K562 (cell line): ENCODE results near the gene CNPY2. TPM values are rescaled to one million over a fixed set of nuclear protein-coding genes. Genes with fewer than 3 reads are reported as not detected.
"Not testable (repeated sequence)": the region's sequence is repeated elsewhere in the genome, so short reads cannot be mapped to it uniquely, and the experiment has no call there.

ENCODE experiments used
- ATAC-seq: fragments of 200-7000 bp; cut with Tn5 transposase; 3 replicates; pipeline ENCODE4 v1.9.1; 2020; ENCODE audit warnings: moderate library complexity
- BruUV-seq: library from RNA; stranded (reverse); fragments of 400-500 nt; replicated peaks from 2 replicates; lab custom pipeline; 2021; lab: Mats Ljungman, UMichigan
- CTCF ChIA-PET: fragments of 300-600 bp; formaldehyde crosslinking; extraction: SDS; loops from one replicate; lab custom pipeline; 2021; ENCODE audit warnings: low intra/inter-chr PET ratio; lab: Yijun Ruan, JAX
- POLR2A ChIA-PET: fragments of 300-600, 350-650 bp; sonication (Branson Sonifier 250); formaldehyde crosslinking; extraction: SDS; loops from one replicate; lab custom pipeline; 2021; ENCODE audit warnings: antibody characterized with exemption, inconsistent platforms; lab: Yijun Ruan, JAX
- DNase-seq, 4 experiments: peaks; one replicate each; pipeline versions ENCODE4 v3.0.0 to v3.0.0-alpha.2; 2011 to 2018; ENCODE audit warnings: low spot score in 3 of 4, mixed read lengths in 3 of 4; ENCODE audit errors: extremely low read depth in 1 of 4
- FAIRE-seq: peaks from 2 replicates; lab custom pipeline; 2011; peaks lifted over from hg19 to GRCh38; lab: Jason Lieb, UNC
- H2AFZ ChIP-seq: 2 replicates; pipeline ENCODE4 v1.6.0; 2011; ENCODE audit warnings: low read depth, low read length, control low read depth, inconsistent platforms
- H3K27ac ChIP-seq: fragments of 200-600 bp; 3 replicates; pipeline ENCODE4 v1.8.0; 2011; ENCODE audit warnings: low read depth, mild to moderate bottlenecking, control low read depth, inconsistent platforms, low read length, moderate library complexity, mixed read lengths; ENCODE audit errors: extremely low read depth
- H3K27me3 ChIP-seq, 2 experiments: fragments of 300-600 bp in 1 of 2; 2 replicates in 1 of 2; 3 replicates in 1 of 2; pipeline versions ENCODE4 v1.6.0 to v1.8.0; 2011; ENCODE audit warnings: inconsistent platforms in 2 of 2, low read length in 2 of 2, mild to moderate bottlenecking in 1 of 2, mixed read lengths in 1 of 2, moderate library complexity in 1 of 2; ENCODE audit not compliant: control insufficient read depth in 2 of 2, insufficient read depth in 2 of 2
- H3K36me3 ChIP-seq: fragments of 300-600 bp; 3 replicates; pipeline ENCODE4 v1.8.0; 2011; ENCODE audit warnings: mild to moderate bottlenecking, low read length, inconsistent platforms; ENCODE audit not compliant: control insufficient read depth, insufficient read depth
- H3K4me1 ChIP-seq, 2 experiments: fragments of 200-600 bp in 1 of 2; replicated peaks in 1 of 2; 2 replicates in 1 of 2; 3 replicates in 1 of 2; pipeline versions ENCODE4 v1.5.1 to v1.8.0; 2011; ENCODE audit warnings: inconsistent platforms in 2 of 2, low read length in 2 of 2, mild to moderate bottlenecking in 1 of 2, mixed read lengths in 1 of 2, moderate library complexity in 1 of 2; ENCODE audit not compliant: control insufficient read depth in 2 of 2, insufficient read depth in 2 of 2
- H3K4me2 ChIP-seq: 2 replicates; pipeline ENCODE4 v1.6.1; 2011; ENCODE audit warnings: low read length, control low read depth, inconsistent platforms, mixed read lengths; ENCODE audit not compliant: insufficient read depth
- H3K4me3 ChIP-seq: fragments of 200-600 bp; sonication (generic), shearing (Covaris generic); 2 replicates; pipeline ENCODE4 v1.5.1; 2016; ENCODE audit warnings: control low read depth, inconsistent platforms
- H3K79me2 ChIP-seq: fragments of 200-600 bp; 3 replicates; pipeline ENCODE4 v1.8.0; 2011; ENCODE audit warnings: low read length, inconsistent platforms; ENCODE audit not compliant: control insufficient read depth, insufficient read depth
- H3K9ac ChIP-seq, 2 experiments: 2 replicates each; pipeline versions ENCODE4 v1.6.0 to v1.6.1; 2011; ENCODE audit warnings: low read depth in 2 of 2, low read length in 2 of 2, control low read depth in 1 of 2, inconsistent platforms in 1 of 2, mild to moderate bottlenecking in 1 of 2, mixed read lengths in 1 of 2; ENCODE audit not compliant: insufficient read depth in 1 of 2
- H3K9me1 ChIP-seq: one replicate; pipeline ENCODE4 v1.6.0; 2011; ENCODE audit warnings: inconsistent platforms, mild to moderate bottlenecking, low read length, moderate library complexity; ENCODE audit not compliant: control insufficient read depth, insufficient read depth
- H3K9me3 ChIP-seq: replicated peaks from 2 replicates; pipeline ENCODE4 v1.5.1; 2011; ENCODE audit warnings: low read depth, low read length, inconsistent platforms; ENCODE audit not compliant: control insufficient read depth, insufficient read depth
- H4K20me1 ChIP-seq: replicated peaks from 2 replicates; pipeline ENCODE4 v1.6.1; 2011; ENCODE audit warnings: low read length, inconsistent platforms, mixed read lengths; ENCODE audit not compliant: control insufficient read depth, insufficient read depth
- CEBPB ChIP-seq: fragments of 450-650 bp; IDR thresholded peaks from 2 replicates; pipeline ENCODE4 v1.6.1; 2016; ENCODE audit warnings: missing genetic modification characterization, missing compliant biosample characterization
- CEBPG ChIP-seq, 3 experiments: fragments of 200-800 bp in 1 of 3; sonication (Bioruptor generic) in 1 of 3; sonication (generic) in 1 of 3; formaldehyde crosslinking in 1 of 3; IDR thresholded peaks in 2 of 3; conservative IDR thresholded peaks in 1 of 3; 2 replicates each; pipeline versions ENCODE4 v1.6.1 to v1.8.0; 2016 to 2022; ENCODE audit warnings: missing compliant biosample characterization in 2 of 3, missing genetic modification characterization in 2 of 3, mild to moderate bottlenecking in 1 of 3, missing genetic modification reagents in 1 of 3
- COPS2 ChIP-seq: fragments of 450-650 bp; conservative IDR thresholded peaks from 2 replicates; pipeline ENCODE4 v1.6.1; 2016; ENCODE audit warnings: mild to moderate bottlenecking, moderate library complexity
- CREB1 ChIP-seq, 2 experiments: sonication (generic) in 1 of 2; formaldehyde crosslinking in 1 of 2; IDR thresholded peaks; 2 replicates each; pipeline versions ENCODE4 v1.6.1 to v1.8.0; 2012 to 2022; ENCODE audit warnings: inconsistent platforms in 1 of 2, mild to moderate bottlenecking in 1 of 2, missing genetic modification reagents in 1 of 2, moderate library complexity in 1 of 2
- EZH2 ChIP-seq: IDR thresholded peaks from 2 replicates; pipeline ENCODE4 v1.6.1; 2012; ENCODE audit warnings: low read depth, mild to moderate bottlenecking, inconsistent platforms, low read length, borderline replicate concordance
- FOSL1 ChIP-seq: fragments of 200-800 bp; sonication (Bioruptor generic); conservative IDR thresholded peaks from 2 replicates; pipeline ENCODE4 v1.6.1; 2016; ENCODE audit warnings: missing genetic modification characterization, missing compliant biosample characterization
- KDM4B ChIP-seq, 2 experiments: fragments of 450-650 bp in 1 of 2; sonication (generic) in 1 of 2; IDR thresholded peaks; 2 replicates each; pipeline ENCODE4 v1.6.1; 2016 to 2017; ENCODE audit warnings: borderline replicate concordance in 2 of 2, antibody characterized with exemption in 1 of 2, low read depth in 1 of 2, mild to moderate bottlenecking in 1 of 2
- KDM5B ChIP-seq: fragments of 200-600 bp; sonication (generic); IDR thresholded peaks from 2 replicates; pipeline ENCODE4 v1.6.1; 2012; ENCODE audit warnings: low read depth, mild to moderate bottlenecking, moderate library complexity, low read length, control low read depth, inconsistent platforms; ENCODE audit not compliant: insufficient replicate concordance
- RFX1 ChIP-seq: fragments of 450-650 bp; IDR thresholded peaks from 2 replicates; pipeline ENCODE4 v1.6.1; 2016; ENCODE audit warnings: mild to moderate bottlenecking, moderate library complexity
- TCF7 ChIP-seq: sonication (generic); IDR thresholded peaks from 2 replicates; pipeline ENCODE4 v1.6.1; 2016; ENCODE audit warnings: antibody characterized with exemption, borderline replicate concordance
- ZNF384 ChIP-seq: IDR thresholded peaks from 2 replicates; pipeline ENCODE4 v1.6.1; 2012; ENCODE audit warnings: low read depth, low read length, improper control_type of control experiment
- ZNF408 ChIP-seq: fragments of 250-450 bp; sonication (Bioruptor Pico); IDR thresholded peaks from 2 replicates; pipeline ENCODE4 v1.4.0; 2020; ENCODE audit warnings: low read depth, mild to moderate bottlenecking, moderate library complexity
- ZNF589 ChIP-seq: fragments of 200-800 bp; sonication (Bioruptor generic); IDR thresholded peaks from 2 replicates; pipeline ENCODE4 v1.6.1; 2016; ENCODE audit warnings: low read depth, missing genetic modification characterization, missing compliant biosample characterization
- WGBS: fragments of 100-300 bp; shearing (Covaris generic); methylation state at CpG from one replicate; pipeline ENCODE4 v1.1.6; 2016; ENCODE audit warnings: low coverage, mixed read lengths; ENCODE audit not compliant: insufficient coverage; ENCODE audit errors: missing lambda C conversion rate; 5-methylcytosine and 5-hydroxymethylcytosine counted together
- in situ Hi-C: fragments of 300-500 bp; cut with MboI; formaldehyde crosslinking; loops from 4 replicates; pipeline ENCODE4 v1.15.0; 2018; ENCODE audit warnings: inconsistent platforms, mixed read lengths
- intact Hi-C: fragments of 100-400 bp; cut with micrococcal nuclease; formaldehyde crosslinking; loops from 2 replicates; pipeline ENCODE4 v1.14.2; 2022
- polyA plus RNA-seq, 8 experiments: library from polyadenylated mRNA; depleted of rRNA in 4 of 8; stranded (reverse) in 5 of 8; unstranded in 3 of 8; fragments of >200 nt; fragmentation: Nextera tagmentation in 2 of 8; fragmentation: Illumina TruSeq in 1 of 8; extraction: Ambion mirVana in 2 of 8; extraction: Trizol in 1 of 8; gene quantifications; 2 replicates each; pipeline versions ENCODE4 v1.2.1 to v1.2.3, GENCODE V29; 2011 to 2014; ENCODE audit warnings: inconsistent platforms in 1 of 8, missing spikeins in 1 of 8
- total RNA-seq, 7 experiments: library from RNA; depleted of rRNA in 6 of 7; stranded (reverse); fragments of >200 nt in 6 of 7; fragmentation: Illumina TruSeq in 2 of 7; extraction: Trizol in 2 of 7; gene quantifications; 2 replicates each; pipeline versions ENCODE4 v1.2.1 to v1.2.3, GENCODE V29; 2011 to 2021; ENCODE audit warnings: low replicate concordance in 1 of 7
- TF ChIP-seq, protein P1 (sequence below): fragments of 450-650 bp; IDR thresholded peaks from 2 replicates; pipeline ENCODE4 v1.6.1; 2016; ENCODE audit warnings: missing biosample characterization, missing genetic modification characterization

The CNPY2 gene
- total and polyA plus RNA-seq, 9 of the 15 experiments (the other 6 are each of a cell fraction or from before 2014, with no cell fraction given): 33.8 to 190 (median 138) TPM

DNA sequence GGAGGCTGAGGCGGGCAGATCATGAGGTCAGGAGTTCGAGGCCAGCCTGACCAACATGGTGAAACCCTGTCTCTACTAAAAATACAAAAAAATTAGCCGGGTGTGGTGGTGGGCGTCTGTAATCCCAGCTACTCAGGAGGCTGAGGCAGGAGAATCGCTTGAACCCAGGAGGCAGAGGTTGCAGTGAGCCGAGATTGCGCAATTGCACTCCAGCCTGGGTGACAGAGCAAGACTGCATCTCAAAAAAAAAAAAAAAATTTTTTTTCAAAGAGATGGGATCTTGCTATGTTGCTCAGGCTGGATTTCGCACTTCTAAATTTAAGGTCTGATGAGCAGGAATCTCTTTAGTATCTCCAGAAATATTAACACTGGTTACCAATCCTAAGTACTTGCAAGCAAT, 5.8 kb upstream of the CNPY2 start:
- H3K4me2 ChIP-seq, H3K4me3 ChIP-seq, in situ Hi-C loops, POLR2A ChIA-PET, H3K27me3 ChIP-seq, H3K4me1 ChIP-seq, ATAC-seq, H3K9me1 ChIP-seq, H2AFZ ChIP-seq, DNase-seq, FAIRE-seq, H3K27ac ChIP-seq, H3K79me2 ChIP-seq, H3K9ac ChIP-seq, BruUV-seq, CTCF ChIA-PET, H4K20me1 ChIP-seq, H3K9me3 ChIP-seq, intact Hi-C loops: not testable (repeated sequence)
- 75% methylated on average over 4 of the region's 8 CpGs for WGBS
- H3K36me3 ChIP-seq: peaks cover 69% of the 10 kb centered on the region
- TF ChIP-seq CEBPB (peak; percentile 95), CEBPG (CRISPR knock-in tag; IDR thresholded peaks at IDR 0.05) (peak; percentile 76), CEBPG (tag; conservative IDR thresholded peaks at IDR 0.05 in 1 of 2, IDR thresholded peaks at IDR 0.05 in 1 of 2) (peak in 1 of 2 experiments; percentile 94; a peak in 2 of 4 replicates)
- TF ChIP-seq, protein P1, sequence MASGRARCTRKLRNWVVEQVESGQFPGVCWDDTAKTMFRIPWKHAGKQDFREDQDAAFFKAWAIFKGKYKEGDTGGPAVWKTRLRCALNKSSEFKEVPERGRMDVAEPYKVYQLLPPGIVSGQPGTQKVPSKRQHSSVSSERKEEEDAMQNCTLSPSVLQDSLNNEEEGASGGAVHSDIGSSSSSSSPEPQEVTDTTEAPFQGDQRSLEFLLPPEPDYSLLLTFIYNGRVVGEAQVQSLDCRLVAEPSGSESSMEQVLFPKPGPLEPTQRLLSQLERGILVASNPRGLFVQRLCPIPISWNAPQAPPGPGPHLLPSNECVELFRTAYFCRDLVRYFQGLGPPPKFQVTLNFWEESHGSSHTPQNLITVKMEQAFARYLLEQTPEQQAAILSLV (tag): 0 out of 2 replicates have a peak, but pooled peaks have one; percentile 35

GRCh38 chr12:56321027-56321426, 5.2 kb upstream of the CNPY2 start:
- POLR2A ChIA-PET: no interaction called here
- Histone ChIP-seq H3K9ac (no peak overlapping the region), H3K9me1 (no peaks in the 10 kb centered on the region), H3K79me2 (no peaks in the 10 kb centered on the region), H3K27me3 (no peaks in the 10 kb centered on the region), H3K36me3 (peaks cover 63% of the 10 kb centered on the region), H3K4me2 (no peak overlapping the region), H3K27ac (no peak overlapping the region), H4K20me1 (no peaks in the 10 kb centered on the region), H3K4me3 (no peak overlapping the region), H2AFZ (no peak overlapping the region), H3K9me3 (no peaks in the 10 kb centered on the region), H3K4me1 (peaks cover 5% of the 10 kb centered on the region in 2 experiments; a peak in 4 of 5 replicates)
- ATAC-seq (no peak), FAIRE-seq (no peak), DNase-seq (no peak)
- intact Hi-C loops: no loop called here
- 74% methylated on average over 2 of the region's 2 CpGs for WGBS
- CTCF ChIA-PET: no interaction called here
- BruUV-seq: no TSS peak
- in situ Hi-C loops: no loop called here
- TF ChIP-seq ZNF384 (peak; percentile 61), ZNF589 (CRISPR knock-in tag) (no peak), CREB1 (IDR thresholded peaks at IDR 0.05) (no peak), CREB1 (CRISPR knock-in tag; IDR thresholded peaks at IDR 0.05) (no peak), RFX1 (no peak), COPS2 (no peak), KDM4B (IDR thresholded peaks at IDR 0.05; ENCODE audit: borderline replicate concordance in 2 of 2, low read depth in 1 of 2) (no peak), ZNF408 (CRISPR knock-in tag) (no peak), FOSL1 (tag) (peak; percentile 26; the same call in 1 of the 2 replicates), KDM5B (no peak), EZH2 (no peak), TCF7 (no peak)
